Calu3 (cell line): ENCODE data around the gene BPIFB3. TPM values are rescaled to one million over a fixed set of nuclear protein-coding genes. Genes with fewer than 3 reads are reported as not detected.
"Not testable (repeated sequence)": the region's sequence is repeated elsewhere in the genome, so short reads cannot be mapped to it uniquely, and the experiment has no call there.

Experiments
- BruUV-seq: library from RNA; stranded (reverse); fragments of 400-500 nt; replicated peaks from 2 replicates; lab custom pipeline; 2021; lab: Mats Ljungman, UMichigan
- CTCF ChIA-PET: fragments of 300-600 bp; sonication (Branson Sonifier 250); formaldehyde crosslinking; loops from one replicate; lab custom pipeline; 2022; ENCODE audit warnings: antibody characterized with exemption; lab: Charles Lee
- DNase-seq: peaks from one replicate; pipeline ENCODE4 v3.0.0; 2022
- H3K27ac Mint-ChIP-seq: one replicate; pipeline ENCODE4 v1.8.0; 2022; ENCODE audit warnings: mixed read lengths; ENCODE audit not compliant: unreplicated experiment
- H3K27me3 Mint-ChIP-seq: one replicate; pipeline ENCODE4 v1.8.0; 2022; ENCODE audit warnings: mixed read lengths; ENCODE audit not compliant: unreplicated experiment
- H3K36me3 Mint-ChIP-seq: one replicate; pipeline ENCODE4 v1.8.0; 2022; ENCODE audit warnings: mild to moderate bottlenecking, moderate library complexity, mixed read lengths; ENCODE audit not compliant: insufficient read depth, unreplicated experiment
- H3K4me1 Mint-ChIP-seq: one replicate; pipeline ENCODE4 v1.8.0; 2022; ENCODE audit warnings: mild to moderate bottlenecking, low read depth, mixed read lengths; ENCODE audit not compliant: unreplicated experiment
- H3K4me3 Mint-ChIP-seq: one replicate; pipeline ENCODE4 v1.8.0; 2022; ENCODE audit warnings: mild to moderate bottlenecking, low read depth, moderate library complexity, mixed read lengths; ENCODE audit not compliant: unreplicated experiment
- H3K9me3 Mint-ChIP-seq: one replicate; pipeline ENCODE4 v1.8.0; 2022; ENCODE audit warnings: low read depth, mixed read lengths; ENCODE audit not compliant: unreplicated experiment
- intact Hi-C: fragments of 100-400 bp; cut with micrococcal nuclease; formaldehyde crosslinking; loops from one replicate; pipeline ENCODE4 v1.10.0; 2022; ENCODE audit not compliant: unreplicated experiment
- total RNA-seq: library from RNA; stranded (reverse); gene quantifications from 2 replicates; pipeline ENCODE4 v1.2.3, GENCODE V29; 2022
- TF ChIP-seq, protein P1 (sequence below): fragments of 200-600 bp; IDR thresholded peaks from one replicate; pipeline ENCODE4 v1.8.0; 2022; ENCODE audit warnings: antibody characterized with exemption; ENCODE audit not compliant: unreplicated experiment

The BPIFB3 gene
- total RNA-seq, 1 experiment from 2014 or later: not detected

GRCh38 chr20:33042430-33042829, 11.3 kb upstream of the BPIFB3 start:
- intact Hi-C loops: no loop called here
- TF ChIP-seq, protein P1, sequence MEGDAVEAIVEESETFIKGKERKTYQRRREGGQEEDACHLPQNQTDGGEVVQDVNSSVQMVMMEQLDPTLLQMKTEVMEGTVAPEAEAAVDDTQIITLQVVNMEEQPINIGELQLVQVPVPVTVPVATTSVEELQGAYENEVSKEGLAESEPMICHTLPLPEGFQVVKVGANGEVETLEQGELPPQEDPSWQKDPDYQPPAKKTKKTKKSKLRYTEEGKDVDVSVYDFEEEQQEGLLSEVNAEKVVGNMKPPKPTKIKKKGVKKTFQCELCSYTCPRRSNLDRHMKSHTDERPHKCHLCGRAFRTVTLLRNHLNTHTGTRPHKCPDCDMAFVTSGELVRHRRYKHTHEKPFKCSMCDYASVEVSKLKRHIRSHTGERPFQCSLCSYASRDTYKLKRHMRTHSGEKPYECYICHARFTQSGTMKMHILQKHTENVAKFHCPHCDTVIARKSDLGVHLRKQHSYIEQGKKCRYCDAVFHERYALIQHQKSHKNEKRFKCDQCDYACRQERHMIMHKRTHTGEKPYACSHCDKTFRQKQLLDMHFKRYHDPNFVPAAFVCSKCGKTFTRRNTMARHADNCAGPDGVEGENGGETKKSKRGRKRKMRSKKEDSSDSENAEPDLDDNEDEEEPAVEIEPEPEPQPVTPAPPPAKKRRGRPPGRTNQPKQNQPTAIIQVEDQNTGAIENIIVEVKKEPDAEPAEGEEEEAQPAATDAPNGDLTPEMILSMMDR: no peak
- CTCF ChIA-PET: interaction anchor here (1.2 kb wide), 1 partner anchor 12 kb away, joined by 3 read pairs; the partner anchor contains the start of gene BPIFB3
- Mint-ChIP-seq H3K27ac (no peak overlapping the region), H3K27me3 (peaks cover 99% of the 10 kb centered on the region), H3K4me1 (no peaks in the 10 kb centered on the region), H3K4me3 (no peak overlapping the region), H3K36me3 (no peaks in the 10 kb centered on the region), H3K9me3 (no peaks in the 10 kb centered on the region)
- no peak for DNase-seq
- no TSS peak for BruUV-seq

DNA sequence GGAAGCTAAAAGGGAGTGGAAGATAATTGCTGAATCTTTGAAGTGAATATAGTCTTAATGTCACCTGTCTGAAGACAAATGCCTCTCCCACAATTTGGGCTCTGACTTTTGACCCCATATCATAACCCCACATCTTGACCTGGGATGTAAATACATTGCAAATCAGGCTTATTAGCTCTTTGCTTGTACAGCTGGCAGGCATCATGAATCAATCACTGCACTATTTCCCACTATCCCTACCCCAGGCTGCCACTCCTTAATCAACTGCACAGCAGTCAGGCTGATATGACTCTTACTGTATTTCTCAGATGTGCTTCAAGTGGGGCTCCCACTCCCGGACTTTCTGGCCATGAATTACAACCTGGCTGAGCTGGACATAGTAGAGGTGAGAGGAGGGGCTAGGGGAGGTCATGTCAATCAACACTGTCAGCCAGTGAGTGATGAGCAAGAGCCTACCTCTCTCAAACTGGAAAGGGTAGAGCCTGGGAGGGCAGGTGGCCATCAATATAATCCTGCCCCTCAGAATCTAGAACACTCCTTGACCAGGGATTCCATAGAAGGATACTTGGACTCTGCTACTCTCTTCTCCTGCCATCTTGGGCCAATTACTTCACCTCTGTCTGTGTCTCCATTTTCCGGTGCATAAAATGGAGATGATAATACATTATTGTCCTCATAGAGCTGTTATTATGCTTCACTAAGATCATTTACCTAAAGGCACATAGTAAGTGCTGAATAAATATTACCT, 10.5 kb upstream of the BPIFB3 start:
- H3K27ac Mint-ChIP-seq: no peak overlapping the region
- peaks cover 99% of the 10 kb centered on the region for H3K27me3 Mint-ChIP-seq
- no TSS peak for BruUV-seq
- intact Hi-C loops: no loop called here
- no peak for DNase-seq
- CTCF ChIA-PET: interaction anchor here (1.2 kb wide), 1 partner anchor 11 kb away, joined by 3 read pairs; the partner anchor contains the start of gene BPIFB3
- TF ChIP-seq, protein P1: no peak
- H3K9me3 Mint-ChIP-seq: no peaks in the 10 kb centered on the region
- no peaks in the 10 kb centered on the region for H3K4me1 Mint-ChIP-seq
- no peak overlapping the region for H3K4me3 Mint-ChIP-seq
- no peaks in the 10 kb centered on the region for H3K36me3 Mint-ChIP-seq

DNA sequence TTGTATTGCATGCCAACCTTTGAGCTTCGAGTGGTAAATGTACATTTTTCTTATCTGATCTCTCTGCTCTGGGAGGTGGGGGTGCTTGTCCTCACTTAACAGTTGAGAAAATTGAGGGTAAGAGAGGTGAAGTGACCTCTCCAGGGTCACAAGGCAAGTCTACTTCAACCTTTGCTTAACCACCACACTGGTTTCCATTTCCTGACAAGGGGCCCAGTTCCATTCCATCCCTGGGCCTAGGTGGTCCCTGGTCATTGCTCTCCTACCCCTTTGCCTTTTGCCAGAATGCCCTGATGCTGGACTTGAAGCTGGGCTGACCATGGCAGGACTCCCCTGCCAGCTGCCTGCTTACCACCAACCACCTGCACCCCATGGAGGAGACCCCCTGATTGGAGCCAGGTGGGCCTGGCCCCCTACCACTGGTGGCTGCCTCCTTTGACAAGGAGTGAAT, 9.9 kb upstream of the BPIFB3 start:
- no TSS peak for BruUV-seq
- H3K4me1 Mint-ChIP-seq: no peaks in the 10 kb centered on the region

GRCh38 chr20:33045129-33045721, 8.5 kb upstream of the BPIFB3 start:
- H3K27ac Mint-ChIP-seq, H3K4me3 Mint-ChIP-seq, DNase-seq, CTCF ChIA-PET, H3K4me1 Mint-ChIP-seq, H3K9me3 Mint-ChIP-seq, BruUV-seq, H3K36me3 Mint-ChIP-seq, intact Hi-C loops: not testable (repeated sequence)
- peaks cover 99% of the 10 kb centered on the region for H3K27me3 Mint-ChIP-seq

More for the DNA sequence above, 9.9 kb upstream of the BPIFB3 start:
- CTCF ChIA-PET: no interaction called here
- Mint-ChIP-seq H3K27me3 (peaks cover 99% of the 10 kb centered on the region), H3K4me3 (no peak overlapping the region), H3K36me3 (no peaks in the 10 kb centered on the region), H3K9me3 (no peaks in the 10 kb centered on the region), H3K27ac (no peak overlapping the region)
- TF ChIP-seq, protein P1: no peak
- DNase-seq: no peak
- intact Hi-C loops: no loop called here
